ENCODE results near the gene NEDD9.
A peak's percentile ranks its signal among the peaks of the same experiment; 100 is the strongest.

Gene NEDD9

GRCh38 chr6:11262242-11262641 is 29.8 kb upstream of the NEDD9 start:
- Histone ChIP-seq H3K9me2 (replicated peaks; ENCODE audit: control insufficient read depth, low read length) (no peaks in the 10 kb centered on the region), H3K79me2 (ENCODE audit: control insufficient read depth, low read length) (no peaks in the 10 kb centered on the region), H3K27me3 (ENCODE audit: control insufficient read depth, low read length) (no peaks in the 10 kb centered on the region), H3K4me3 (ENCODE audit: low read length) (no peak overlapping the region), H4K20me1 (ENCODE audit: control insufficient read depth, insufficient read depth, low read depth, low read length) (no peaks in the 10 kb centered on the region), H3F3A (ENCODE audit: control insufficient read depth, insufficient read depth) (no peaks in the 10 kb centered on the region), H3K27ac (ENCODE audit: low read depth, low read length) (no peak overlapping the region), H3K4me2 (ENCODE audit: low read length) (no peak overlapping the region), H3K9me3 (ENCODE audit: control insufficient read depth, insufficient read depth, low read length) (no peaks in the 10 kb centered on the region), H3K36me3 (ENCODE audit: control insufficient read depth, low read length) (no peaks in the 10 kb centered on the region), H3K4me1 (ENCODE audit: control insufficient read depth, low read length) (peaks cover 15% of the 10 kb centered on the region)
- TF ChIP-seq CTCF (IDR thresholded peaks at IDR 0.05; ENCODE audit: low read depth, low read length, poor library complexity, severe bottlenecking) (no peak), EZH2phosphoT487 (IDR thresholded peaks at IDR 0.05; ENCODE audit: borderline replicate concordance, low read length) (no peak)

- H4K20me1 ChIP-seq (ENCODE audit: control insufficient read depth, insufficient read depth, low read depth, low read length): no peaks in the 10 kb centered on the region
- H3K27me3 ChIP-seq (ENCODE audit: control insufficient read depth, low read length): no peaks in the 10 kb centered on the region
- H3K4me1 ChIP-seq (ENCODE audit: control insufficient read depth, low read length): peaks cover 15% of the 10 kb centered on the region
- no peaks in the 10 kb centered on the region for H3F3A ChIP-seq (ENCODE audit: control insufficient read depth, insufficient read depth)
- no peak overlapping the region for H3K4me3 ChIP-seq (ENCODE audit: low read length)
- no peaks in the 10 kb centered on the region for H3K79me2 ChIP-seq (ENCODE audit: control insufficient read depth, low read length)
- no peaks in the 10 kb centered on the region for H3K9me2 ChIP-seq (replicated peaks; ENCODE audit: control insufficient read depth, low read length)
- H3K9me3 ChIP-seq (ENCODE audit: control insufficient read depth, insufficient read depth, low read length): no peaks in the 10 kb centered on the region
- TF ChIP-seq CTCF (IDR thresholded peaks at IDR 0.05; ENCODE audit: low read depth, low read length, poor library complexity, severe bottlenecking) (no peak), EZH2phosphoT487 (IDR thresholded peaks at IDR 0.05; ENCODE audit: borderline replicate concordance, low read length) (no peak)
- no peak overlapping the region for H3K4me2 ChIP-seq (ENCODE audit: low read length)
- no peak overlapping the region for H3K27ac ChIP-seq (ENCODE audit: low read depth, low read length)
- no peaks in the 10 kb centered on the region for H3K36me3 ChIP-seq (ENCODE audit: control insufficient read depth, low read length)
Measured at GRCh38 chr6:11260249-11261038, 28.0 kb upstream of the NEDD9 start.

GRCh38 chr6:11258260-11259237 is 26.1 kb upstream of the NEDD9 start:
- Histone ChIP-seq H3K4me2 (ENCODE audit: low read length) (peak overlapping the region; percentile 20), H3F3A (ENCODE audit: control insufficient read depth, insufficient read depth) (no peaks in the 10 kb centered on the region)

More at GRCh38 chr6:11258260-11259237, 26.1 kb upstream of the NEDD9 start:
- Histone ChIP-seq H3K4me3 (ENCODE audit: low read length) (no peak overlapping the region), H3K27ac (ENCODE audit: low read depth, low read length) (no peak overlapping the region), H3K79me2 (ENCODE audit: control insufficient read depth, low read length) (no peaks in the 10 kb centered on the region), H4K20me1 (ENCODE audit: control insufficient read depth, insufficient read depth, low read depth, low read length) (no peaks in the 10 kb centered on the region), H3K9me2 (replicated peaks; ENCODE audit: control insufficient read depth, low read length) (no peaks in the 10 kb centered on the region), H3K27me3 (ENCODE audit: control insufficient read depth, low read length) (no peaks in the 10 kb centered on the region), H3K9me3 (ENCODE audit: control insufficient read depth, insufficient read depth, low read length) (no peaks in the 10 kb centered on the region), H3K4me1 (ENCODE audit: control insufficient read depth, low read length) (peaks cover 15% of the 10 kb centered on the region), H3K36me3 (ENCODE audit: control insufficient read depth, low read length) (no peaks in the 10 kb centered on the region)
- TF ChIP-seq CTCF (IDR thresholded peaks at IDR 0.05; ENCODE audit: low read depth, low read length, poor library complexity, severe bottlenecking) (no peak), EZH2phosphoT487 (IDR thresholded peaks at IDR 0.05; ENCODE audit: borderline replicate concordance, low read length) (no peak)
